Stimulated activated naive CD8-positive, alpha-beta T cell treated with anti-CD3 and anti-CD28 coated beads, Interleukin-15, Interleukin-2, amounts not matched to agents 100 U/mL and 50 U/mL, for 24 hours (primary cell): ENCODE data around the gene ZFYVE19.
A peak's percentile ranks its signal among the peaks of the same experiment; 100 is the strongest.

ENCODE experiments used
- ATAC-seq: fragments of 150-1000 bp; cut with Tn5 transposase; one replicate; pipeline ENCODE4 v1.10.0; 2021
- DNase-seq: peaks from one replicate; pipeline ENCODE4 v3.0.0; 2021

Gene ZFYVE19

DNA sequence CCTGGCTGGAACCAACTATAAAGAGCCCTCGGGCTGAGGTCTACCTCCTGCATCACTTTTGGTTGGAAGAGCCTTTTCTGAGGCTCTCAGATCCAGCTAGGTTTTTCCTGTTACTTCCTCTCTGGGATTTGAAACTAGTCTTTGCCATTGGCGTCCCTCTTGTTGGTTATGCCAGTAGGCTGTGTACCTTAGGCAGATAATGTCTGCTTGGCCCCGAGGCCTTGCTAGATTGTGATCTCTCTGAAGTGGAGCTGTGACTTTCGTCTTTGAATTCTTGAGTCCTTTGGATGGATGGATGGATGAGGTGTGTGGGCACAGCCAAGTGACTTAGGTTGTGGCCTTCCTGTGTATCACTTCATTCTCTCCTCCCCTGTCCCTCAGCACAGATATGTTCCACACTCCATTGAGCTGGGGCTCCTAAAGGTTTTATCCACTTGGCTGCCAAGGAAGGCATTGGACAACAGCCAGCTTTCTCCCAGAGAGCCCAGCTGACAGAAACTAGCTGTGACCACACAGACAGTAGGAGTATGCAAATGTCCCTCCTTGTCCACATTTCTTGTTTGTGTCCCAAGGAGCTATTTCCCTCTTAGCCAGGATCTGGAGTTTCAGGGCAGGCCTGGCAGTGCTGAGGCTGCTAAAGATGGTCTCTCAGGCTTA, 8.3 kb downstream of the ZFYVE19 start:
- no peak for ATAC-seq
- DNase-seq, result no peak

DNA sequence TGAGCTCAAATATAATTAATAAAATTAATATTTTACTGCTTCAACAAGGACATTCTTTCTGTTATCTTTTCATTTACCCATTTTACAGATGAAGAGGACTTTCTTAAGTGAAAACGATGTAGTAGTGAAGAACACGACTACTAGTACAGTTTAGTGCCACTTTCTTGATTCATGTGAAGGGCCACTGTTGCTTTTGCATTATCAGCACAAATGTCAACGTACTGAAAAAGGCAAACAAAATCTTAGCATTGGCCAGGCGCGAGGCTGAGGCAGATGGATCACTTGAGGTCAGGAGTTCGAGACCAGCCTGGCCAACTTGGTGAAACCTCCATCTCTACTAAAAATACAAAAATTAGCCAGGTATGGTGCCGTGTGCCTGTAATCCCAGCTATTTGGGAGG, 12.2 kb downstream of the ZFYVE19 start:
- DNase-seq, result no peak
- no peak for ATAC-seq

DNA sequence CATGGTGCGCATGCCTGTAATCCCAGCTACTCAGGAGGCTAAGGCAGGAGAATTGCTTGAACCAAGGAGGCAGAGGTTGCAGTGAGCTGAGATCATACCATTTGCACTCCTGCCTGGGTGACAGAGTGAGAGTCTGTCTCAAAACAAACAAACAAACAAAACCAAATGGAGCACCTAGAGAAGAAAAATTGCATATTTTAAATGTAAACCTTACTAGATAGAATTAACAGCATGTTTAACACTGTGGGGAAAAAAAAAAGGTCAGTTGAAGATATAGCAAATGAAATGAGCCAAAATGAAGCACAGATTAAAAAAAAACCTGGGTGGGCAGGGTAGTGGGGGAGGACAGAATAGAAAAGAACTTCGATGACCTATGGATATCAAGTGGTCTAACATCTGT, 14.3 kb downstream of the ZFYVE19 start:
- no peak for DNase-seq
- ATAC-seq, result no peak

DNA sequence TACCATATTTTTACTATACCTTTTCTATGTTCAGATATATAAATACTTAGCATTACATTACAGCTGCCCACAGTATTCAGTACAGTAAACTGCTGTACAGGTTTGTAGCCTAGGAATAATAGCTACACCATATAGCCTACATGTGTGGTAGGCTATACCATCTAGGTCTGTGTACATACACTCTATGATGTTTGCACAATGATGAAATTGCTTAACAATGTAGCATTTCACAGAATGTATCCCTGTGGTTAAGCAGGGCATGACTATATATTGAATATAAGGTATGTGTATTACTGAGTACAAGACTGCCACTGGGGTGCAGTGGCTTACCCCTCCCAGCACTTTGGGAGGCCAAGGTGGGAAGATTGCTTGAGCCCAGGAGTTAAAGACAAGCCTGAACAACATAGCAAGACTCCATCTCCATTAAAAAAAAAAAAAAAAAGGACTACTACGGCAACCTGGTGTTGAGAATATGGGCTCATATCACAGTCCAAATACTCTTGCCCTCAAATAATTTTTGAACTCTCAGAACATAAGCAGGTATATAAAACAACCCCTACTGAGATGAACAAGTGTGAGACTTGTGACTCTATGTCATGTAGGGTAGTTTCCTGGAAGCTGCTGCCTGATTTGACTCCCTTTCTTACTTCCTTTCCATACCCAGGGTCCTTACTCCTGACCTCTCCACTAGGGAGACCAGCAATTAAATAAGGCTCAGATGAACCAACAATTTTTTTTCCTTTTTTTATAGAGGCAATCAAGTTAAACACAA, 16.9 kb downstream of the ZFYVE19 start:
- no peak for ATAC-seq
- DNase-seq, result no peak

DNA sequence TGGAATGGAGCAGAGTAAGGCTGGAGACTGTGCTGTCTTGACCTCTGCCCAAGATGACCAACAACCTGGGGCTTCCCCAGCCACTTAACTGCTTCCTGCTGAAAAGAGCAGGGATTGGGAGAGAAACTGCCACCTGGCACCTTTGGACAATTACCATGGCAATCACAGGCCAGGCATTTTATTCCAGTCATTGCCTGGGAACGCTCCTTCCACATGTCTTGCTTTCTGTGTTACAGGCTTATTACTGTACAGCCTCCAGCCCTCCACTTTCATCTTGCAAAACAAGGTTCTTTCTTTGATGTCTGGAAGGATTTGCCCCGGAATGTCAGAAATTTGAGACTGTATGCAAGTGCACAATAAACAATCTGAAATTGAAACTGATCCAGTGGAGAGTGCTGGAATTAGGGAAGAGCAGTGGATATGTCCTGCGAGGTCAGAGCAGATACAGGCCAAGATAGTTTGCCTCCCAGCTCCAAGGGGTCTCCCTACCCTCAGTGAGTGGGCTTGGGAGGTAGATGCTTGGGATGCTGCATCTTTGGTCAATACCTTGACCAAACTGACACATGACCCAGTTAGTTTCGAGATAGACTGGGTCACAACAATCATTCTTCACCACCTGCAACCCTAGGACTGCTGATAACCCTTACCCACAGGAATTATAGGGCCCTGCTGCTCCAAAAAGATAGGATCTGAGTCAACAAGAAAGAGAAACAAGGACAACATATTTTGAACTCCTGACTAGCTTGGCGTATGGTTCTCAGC, 19.0 kb downstream of the ZFYVE19 start:
- ATAC-seq, result no peak
- DNase-seq, result no peak

DNA sequence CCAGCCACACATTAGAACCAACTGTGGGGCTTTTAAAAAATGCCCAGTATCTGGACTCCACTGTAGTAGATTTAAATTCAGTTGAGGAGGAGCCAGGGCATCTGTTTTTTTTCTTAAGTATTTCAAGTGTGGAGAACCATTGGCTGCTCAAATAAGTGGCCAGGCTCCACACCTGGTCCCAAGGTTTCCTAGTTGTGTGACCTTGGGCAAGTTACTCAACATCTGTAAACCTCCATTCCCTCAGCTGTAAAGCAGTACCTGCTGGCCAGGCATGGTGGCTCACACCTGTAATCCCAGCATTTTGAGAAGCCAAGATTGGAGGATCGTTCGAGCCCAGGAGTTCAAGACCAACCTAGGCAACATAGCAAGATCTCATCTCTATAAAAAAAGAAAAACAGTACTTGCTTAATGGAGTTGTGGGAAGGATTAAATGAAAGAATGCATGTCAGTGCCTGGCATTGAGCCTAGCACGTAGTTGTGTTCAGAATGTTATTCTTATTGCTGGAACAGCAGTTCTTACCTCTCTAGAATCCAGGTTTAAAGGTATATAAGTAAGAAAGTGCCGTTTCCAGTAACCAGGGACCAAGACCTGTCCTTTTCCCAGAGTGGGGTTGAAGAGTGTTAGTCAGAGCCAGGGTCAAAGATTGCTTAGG, 19.7 kb downstream of the ZFYVE19 start:
- DNase-seq (no peak), ATAC-seq (no peak)

DNA sequence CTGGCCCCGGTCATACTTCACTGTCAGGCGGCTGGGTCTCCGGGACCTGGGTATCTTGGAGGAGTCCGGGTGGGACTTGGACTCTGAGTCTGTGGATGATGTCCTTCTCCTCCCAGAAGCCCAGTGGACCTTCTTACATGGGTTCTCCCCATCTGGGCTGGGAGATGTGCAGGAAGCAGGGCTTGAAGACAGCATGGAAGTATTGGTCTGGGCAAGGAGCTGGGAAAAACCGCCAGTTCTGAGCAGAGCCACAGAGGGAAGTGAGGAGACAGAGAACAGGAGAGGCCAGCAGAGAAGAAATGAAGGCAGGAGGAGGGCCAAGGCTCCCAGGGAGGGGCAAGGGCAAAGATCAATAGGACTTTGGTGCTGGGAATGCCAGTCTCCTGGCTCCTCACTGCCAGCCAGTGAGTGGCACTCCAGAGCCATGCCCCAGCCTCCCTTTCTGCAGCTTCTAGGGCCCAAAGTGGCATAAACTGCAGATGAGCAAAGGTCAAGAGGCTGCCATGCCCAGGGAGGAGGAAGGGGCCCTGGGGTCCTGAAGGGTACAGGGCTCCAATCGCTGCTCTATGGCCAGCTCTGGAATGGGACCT, 21.7 kb downstream of the ZFYVE19 start, which contains the start of gene PPP1R14D:
Gene PPP1R14D, minus strand, starts transcription at position 262 of the 590 bp plus-strand sequence. Its CDS starts 67 bp downstream, at position 195.
- DNase-seq (no peak), ATAC-seq (no peak)

DNA sequence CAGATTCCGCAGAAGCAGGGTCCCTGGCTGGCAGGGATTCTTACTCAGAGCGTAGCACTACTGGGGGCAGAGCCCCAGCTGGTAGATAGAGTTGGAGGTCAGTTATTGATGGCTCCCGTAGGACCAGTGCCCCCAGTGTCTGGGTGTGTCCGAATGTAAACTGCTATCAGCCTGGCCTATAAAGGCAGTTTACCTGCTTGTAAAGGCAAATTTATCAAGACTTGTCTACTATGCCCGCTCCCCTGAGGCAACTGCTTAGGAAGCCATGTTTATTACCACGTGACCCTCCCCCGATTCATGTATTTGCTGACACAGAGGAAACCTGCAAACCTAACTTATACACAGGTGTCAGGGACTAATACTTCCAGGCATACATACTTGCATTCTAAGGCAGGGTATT, 22.2 kb downstream of the ZFYVE19 start:
- DNase-seq, result no peak
- no peak for ATAC-seq

DNA sequence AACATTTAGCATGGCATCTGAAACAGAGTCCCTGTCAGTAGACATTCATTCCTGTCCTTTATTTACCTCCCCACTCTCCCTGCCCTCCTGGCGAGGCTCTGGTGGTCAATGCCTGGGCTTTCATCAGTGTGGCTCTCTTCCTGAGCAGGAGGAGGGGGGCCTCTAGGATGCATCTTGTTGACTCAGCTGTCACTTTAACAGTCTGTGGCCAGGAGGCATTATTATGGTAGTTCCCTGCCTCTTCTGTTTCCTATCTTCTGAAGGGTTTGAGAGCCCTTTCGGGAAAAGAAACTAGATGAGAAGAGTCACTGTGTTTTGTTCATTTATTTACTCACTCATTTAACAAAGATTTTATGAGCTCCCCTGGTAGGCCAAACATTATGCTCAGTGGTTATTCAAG, 24.0 kb downstream of the ZFYVE19 start:
- DNase-seq (no peak), ATAC-seq (no peak)

DNA sequence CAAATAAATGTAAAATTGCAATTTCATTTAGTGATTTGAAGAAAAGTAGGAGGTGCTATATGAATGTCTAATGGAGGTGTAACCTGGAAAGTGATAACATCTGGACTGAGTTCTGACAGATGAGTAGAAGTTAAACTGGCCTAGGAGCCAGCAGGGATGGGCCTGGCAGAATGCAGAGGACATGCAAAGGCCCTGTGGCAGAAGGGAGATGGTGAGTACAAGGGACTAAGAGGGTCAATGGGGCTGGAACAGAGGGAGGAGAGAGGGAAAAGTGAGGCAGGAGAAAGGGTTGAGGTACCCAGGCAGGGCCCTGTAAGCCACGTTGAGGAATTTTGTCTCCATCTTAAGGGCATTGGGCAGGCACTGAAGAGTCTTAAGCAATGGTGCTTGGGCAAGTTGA, 25.0 kb downstream of the ZFYVE19 start:
- ATAC-seq, result no peak
- DNase-seq, result no peak

DNA sequence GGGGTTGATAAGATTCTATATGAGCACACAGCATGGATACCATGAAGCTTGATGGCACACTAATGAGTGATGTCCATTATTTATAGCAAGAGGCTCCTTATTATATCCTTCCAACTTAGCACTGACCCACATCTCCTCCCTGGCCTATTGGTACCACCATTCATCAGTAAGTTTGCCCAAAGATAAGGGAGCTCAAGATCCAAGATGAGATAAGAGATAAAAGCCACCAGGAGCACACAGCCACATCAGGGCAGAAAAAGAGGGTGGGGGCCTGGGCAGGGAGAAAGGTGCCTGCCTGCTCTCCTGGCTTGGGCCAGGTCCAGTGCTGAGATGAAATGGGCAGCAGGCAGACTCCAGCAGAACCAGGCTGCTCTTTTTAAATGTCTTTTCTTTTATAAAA, 26.0 kb downstream of the ZFYVE19 start:
- ATAC-seq (no peak), DNase-seq (no peak)

DNA sequence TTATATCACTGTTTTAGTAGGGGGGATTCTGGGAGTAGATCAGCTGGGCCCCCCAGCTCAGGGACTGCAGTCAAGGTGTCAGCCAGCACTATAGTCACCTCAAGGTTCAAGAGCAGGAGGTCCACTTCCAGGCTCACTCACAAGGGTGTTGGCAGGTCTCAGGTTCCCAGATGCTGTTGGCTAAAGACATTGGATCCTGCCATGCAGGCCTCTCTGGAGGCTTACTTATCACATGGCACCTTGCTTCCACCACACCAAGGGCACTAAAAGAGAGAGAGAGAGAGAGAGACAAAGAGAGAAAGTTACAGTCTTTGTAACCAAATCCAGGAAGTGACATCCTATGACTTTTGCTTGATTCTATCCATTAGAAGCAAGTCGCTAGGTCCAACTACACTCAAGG, 29.1 kb downstream of the ZFYVE19 start:
- no peak for ATAC-seq
- no peak for DNase-seq

DNA sequence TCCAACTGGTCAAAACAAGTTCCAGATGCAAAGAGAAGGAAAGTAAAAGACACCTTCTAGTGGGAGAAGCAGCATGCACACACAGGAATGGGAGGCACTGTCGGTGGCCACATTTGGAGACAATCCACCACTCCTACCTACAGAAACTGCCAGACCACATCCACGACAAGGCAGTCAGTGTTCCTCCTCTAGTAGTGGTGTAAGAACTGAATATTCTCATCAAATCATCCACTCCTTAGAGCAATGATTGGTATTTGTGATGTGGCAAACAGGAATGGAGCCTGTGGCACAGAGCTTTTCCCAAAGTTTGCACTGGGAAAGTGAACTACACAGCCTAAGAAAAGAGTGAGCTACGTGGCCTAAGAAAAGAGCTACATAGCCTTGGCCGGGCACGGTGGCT, 31.9 kb downstream of the ZFYVE19 start:
- no peak for ATAC-seq
- no peak for DNase-seq

DNA sequence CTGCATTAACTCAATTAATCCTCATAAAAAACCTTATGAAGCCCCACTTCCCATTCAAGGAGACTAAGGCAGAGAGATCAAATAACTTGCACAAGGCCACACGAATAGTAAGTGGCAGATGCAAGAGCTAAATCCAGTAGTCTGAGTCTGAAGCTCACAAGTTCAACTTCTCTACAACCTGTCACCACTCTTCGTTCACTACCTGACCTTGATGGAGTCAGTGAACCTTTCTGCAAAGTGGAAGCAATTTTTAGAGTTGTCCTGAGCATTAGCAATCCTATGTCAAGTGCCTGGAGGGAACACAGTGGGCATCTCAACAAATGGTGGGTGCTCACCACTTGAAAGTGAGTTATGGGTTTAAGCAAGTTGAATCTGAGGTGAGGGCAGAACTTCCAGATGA, 34.9 kb downstream of the ZFYVE19 start:
- ATAC-seq, result no peak

DNA sequence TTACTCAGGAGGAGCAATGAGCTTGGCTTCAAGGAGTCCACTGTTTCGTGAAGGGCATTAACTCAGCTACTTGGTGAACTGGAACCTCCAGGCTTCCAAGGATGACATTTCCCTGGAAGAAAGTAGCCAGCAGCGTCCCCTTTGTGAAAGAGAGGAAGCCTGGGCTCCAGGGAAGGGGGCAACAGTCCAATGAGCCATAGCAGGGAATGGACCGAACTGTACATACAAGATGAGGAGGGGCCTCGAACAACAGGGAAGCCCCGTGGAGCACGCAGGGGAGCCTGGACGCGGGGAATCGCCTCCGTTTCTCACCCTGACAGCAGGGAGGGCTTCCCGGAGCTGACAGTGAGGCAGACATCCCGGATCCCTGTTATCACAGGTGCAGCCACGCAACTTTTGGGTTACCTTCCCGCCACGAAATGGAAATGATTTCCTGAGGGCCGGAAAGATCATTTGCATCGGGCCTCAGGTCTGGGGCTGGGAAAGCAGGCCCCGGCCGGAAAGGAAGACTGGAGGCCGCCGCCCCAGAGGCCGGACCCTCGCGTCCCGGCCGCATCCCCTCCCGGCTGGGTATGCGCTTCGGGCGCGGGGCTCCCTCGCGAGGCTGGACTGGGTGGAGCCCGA, 36.5 kb downstream of the ZFYVE19 start:
- ATAC-seq, result no peak
- DNase-seq, result no peak

More for the DNA sequence above, 34.9 kb downstream of the ZFYVE19 start:
- no peak for DNase-seq

DNA sequence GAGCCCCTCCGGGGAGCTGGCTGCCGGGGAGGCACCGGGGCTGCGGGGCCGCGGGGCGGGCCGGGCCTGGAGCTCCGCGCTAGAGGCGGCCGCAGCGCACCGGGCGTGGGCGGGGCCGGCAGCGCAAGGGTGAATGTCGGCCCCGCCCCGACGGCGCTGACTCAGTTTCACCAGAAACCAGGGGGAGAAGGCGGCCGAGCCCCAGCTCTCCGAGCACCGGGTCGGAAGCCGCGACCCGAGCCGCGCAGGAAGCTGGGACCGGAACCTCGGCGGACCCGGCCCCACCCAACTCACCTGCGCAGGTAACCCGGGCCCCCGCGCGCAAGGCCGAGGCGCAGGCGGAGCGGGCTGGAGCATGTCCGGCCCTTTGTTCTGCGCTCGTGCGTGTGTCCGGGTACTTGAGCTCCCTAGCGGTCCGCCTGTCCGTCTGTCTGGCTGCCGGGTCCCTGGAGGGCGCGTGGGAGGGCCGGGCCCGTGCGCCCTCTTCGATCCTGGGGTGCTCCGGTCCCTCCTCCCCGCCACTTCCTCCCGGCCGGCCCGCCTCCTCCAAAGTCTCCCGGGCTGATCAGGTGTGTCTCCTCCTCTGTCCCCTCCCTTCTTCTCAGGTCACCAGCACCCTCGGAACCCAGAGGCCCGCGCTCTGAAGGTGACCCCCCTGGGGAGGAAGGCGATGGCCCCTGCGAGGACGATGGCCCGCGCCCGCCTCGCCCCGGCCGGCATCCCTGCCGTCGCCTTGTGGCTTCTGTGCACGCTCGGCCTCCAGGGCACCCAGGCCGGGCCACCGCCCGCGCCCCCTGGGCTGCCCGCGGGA, 37.2 kb downstream of the ZFYVE19 start, which contains the start of gene SPINT1:
Gene SPINT1, plus strand, starts transcription at position 164 of the 811 bp plus-strand sequence. Its CDS starts 507 bp downstream, at position 671.
- peak; percentile 83 for ATAC-seq
- peak; percentile 86 for DNase-seq

DNA sequence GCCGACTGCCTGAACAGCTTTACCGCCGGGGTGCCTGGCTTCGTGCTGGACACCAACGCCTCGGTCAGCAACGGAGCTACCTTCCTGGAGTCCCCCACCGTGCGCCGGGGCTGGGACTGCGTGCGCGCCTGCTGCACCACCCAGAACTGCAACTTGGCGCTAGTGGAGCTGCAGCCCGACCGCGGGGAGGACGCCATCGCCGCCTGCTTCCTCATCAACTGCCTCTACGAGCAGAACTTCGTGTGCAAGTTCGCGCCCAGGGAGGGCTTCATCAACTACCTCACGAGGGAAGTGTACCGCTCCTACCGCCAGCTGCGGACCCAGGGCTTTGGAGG, 37.8 kb downstream of the ZFYVE19 start:
- DNase-seq (peak; percentile 50), ATAC-seq (peak; percentile 26)

DNA sequence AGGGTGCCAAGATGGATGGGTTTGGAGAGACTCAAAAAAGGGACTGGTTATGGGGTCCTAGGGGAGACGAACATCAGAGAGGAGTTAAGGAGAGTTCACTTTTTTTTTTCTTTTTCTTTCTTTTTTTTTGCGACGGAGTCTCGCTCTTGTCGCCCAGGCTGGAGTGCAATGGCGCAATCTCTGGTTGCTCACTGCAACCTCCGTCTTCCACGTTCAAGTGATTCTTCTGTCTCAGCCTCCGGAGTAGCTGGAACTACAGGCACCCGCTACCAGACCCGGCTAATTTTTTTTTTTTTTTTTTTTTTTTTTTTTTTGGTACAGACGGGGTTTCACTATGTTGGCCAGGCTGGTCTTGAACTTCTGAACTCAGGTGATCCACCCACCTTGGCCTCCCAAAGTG, 38.1 kb downstream of the ZFYVE19 start:
- DNase-seq, result no peak
- ATAC-seq, result peak; percentile 2

DNA sequence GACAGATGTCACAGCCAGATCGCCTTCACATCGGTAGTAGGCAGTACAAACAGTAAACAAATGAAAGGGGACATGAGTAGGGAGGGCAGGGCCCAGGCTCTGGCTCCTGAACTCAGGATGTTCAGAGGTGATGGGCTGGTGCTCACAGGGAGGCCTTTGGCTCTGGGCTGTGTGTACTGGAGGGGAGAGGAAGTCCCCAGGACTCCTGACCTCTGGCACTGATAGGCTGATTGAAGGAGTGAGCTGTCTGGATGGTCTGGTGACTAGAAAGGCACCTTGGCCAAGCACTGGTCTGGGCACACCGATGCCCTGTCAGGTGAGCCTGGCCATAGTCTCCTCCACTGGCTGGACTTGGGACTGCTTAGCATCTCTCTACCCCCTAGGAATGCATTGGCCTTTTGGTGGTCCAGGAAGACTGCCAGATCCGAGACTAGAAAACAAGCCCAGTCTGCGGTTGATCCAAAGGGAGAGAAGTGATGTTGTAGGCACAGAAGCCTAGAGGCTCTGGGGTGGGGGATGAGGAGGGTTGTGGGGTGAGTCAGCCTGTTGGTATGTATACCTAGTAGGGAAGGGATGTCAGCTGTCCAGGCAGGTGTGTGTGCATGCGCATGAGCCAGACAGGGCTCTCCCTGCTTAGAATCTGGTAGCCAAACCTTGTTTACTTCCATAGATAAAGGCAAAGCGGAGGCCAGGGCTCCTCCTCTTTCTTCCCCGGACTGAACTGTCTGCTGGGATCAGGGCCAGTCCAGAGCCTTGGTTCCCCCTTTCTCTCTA, 38.8 kb downstream of the ZFYVE19 start:
- no peak for ATAC-seq

DNA sequence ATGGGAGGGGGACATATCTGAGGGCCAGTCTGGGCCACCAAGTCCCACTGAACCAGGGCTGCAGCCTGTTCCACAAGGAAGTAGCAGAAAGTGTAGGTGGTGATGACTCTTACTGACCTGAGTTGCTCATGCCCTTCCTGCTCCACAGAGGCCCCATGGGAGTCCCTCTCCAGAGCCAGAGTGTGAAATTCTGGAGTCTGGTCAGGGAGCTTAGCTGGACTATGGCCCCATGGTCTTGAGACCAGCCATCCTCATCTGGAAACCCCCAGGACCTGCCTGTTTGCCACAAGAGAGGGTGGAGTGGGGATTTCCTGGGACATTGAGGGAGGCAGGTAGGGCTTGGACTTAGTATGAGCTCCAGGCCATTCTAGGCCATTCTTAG, 39.9 kb downstream of the ZFYVE19 start:
- ATAC-seq (no peak), DNase-seq (no peak)

More for the DNA sequence above, 38.8 kb downstream of the ZFYVE19 start:
- no peak for DNase-seq
